Psoas muscle (tissue), 8 donors: ENCODE results near the gene PLEKHA1. TPM values are rescaled to one million over a fixed set of nuclear protein-coding genes. Genes with fewer than 3 reads are reported as not detected.

Source experiments
- ATAC-seq, 4 donors: fragments of 200-7000 bp; cut with Tn5 transposase; one replicate each; pipeline ENCODE4 v1.9.1; 2020; ENCODE audit warnings: moderate library complexity in 3 of 4, mild to moderate bottlenecking in 2 of 4
- DNase-seq, 2 donors: peaks; one replicate each; pipeline ENCODE4 v3.0.0-alpha.2; 2020
- H3K27ac ChIP-seq: fragments of 200-600 bp; one replicate; pipeline ENCODE4 v1.8.0; 2022
- H3K27me3 ChIP-seq, 3 donors: fragments of 200-600 bp in 1 of 3; one replicate each; pipeline versions ENCODE4 v1.6.1 to v1.8.0; 2013 to 2022; ENCODE audit warnings: low read length in 2 of 3, mild to moderate bottlenecking in 2 of 3, moderate library complexity in 1 of 3; ENCODE audit not compliant: insufficient read depth in 3 of 3
- H3K36me3 ChIP-seq, 2 donors: fragments of 200-600 bp in 1 of 2; one replicate each; pipeline versions ENCODE4 v1.6.1 to v1.8.0; 2013 to 2022; ENCODE audit warnings: low read depth in 1 of 2, mild to moderate bottlenecking in 1 of 2, moderate library complexity in 1 of 2; ENCODE audit not compliant: insufficient read depth in 1 of 2
- H3K4me1 ChIP-seq: fragments of 200-600 bp; one replicate; pipeline ENCODE4 v1.8.0; 2022
- H3K4me3 ChIP-seq: fragments of 200-600 bp; one replicate; pipeline ENCODE4 v1.8.0; 2022; ENCODE audit warnings: mild to moderate bottlenecking
- H3K9me3 ChIP-seq: fragments of 200-600 bp; one replicate; pipeline ENCODE4 v1.8.0; 2022
- CTCF ChIP-seq: fragments of 200-600 bp; IDR thresholded peaks from one replicate; pipeline ENCODE4 v1.8.0; 2022; ENCODE audit warnings: antibody characterized with exemption
- WGBS, 3 donors: extraction: QIAGEN DNeasy Blood & Tissue Kit; methylation state at CpG; one replicate each; pipeline versions ENCODE4 v1.1.6 to v1.1.7; 2013; 5-methylcytosine and 5-hydroxymethylcytosine counted together
- intact Hi-C, 2 donors: fragments of 100-400 bp; cut with DNase I; formaldehyde crosslinking; loops; one replicate each; pipeline versions ENCODE4 v1.11.0 to v1.14.2; 2022
- polyA plus RNA-seq, 3 donors: library from polyadenylated mRNA; stranded (reverse); fragments of 200-250 nt; gene quantifications; one replicate each; pipeline ENCODE4 v1.2.3, GENCODE V29; 2013
- total RNA-seq, 4 donors: library from RNA; stranded (reverse); fragmentation: NEBNext Ultra II Directional in 2 of 4; extraction: Animal tissue kit (Norgen Biotek cat#: 25700) in 2 of 4; gene quantifications; one replicate each; pipeline versions ENCODE4 v1.2.1 to v1.2.4, GENCODE V29; 2021 to 2023
- donor health status: healthy with polysubstance abuse.
- donor health status: DM: no; HTN: no; CAD: no; lungs with moderate emphysema.
- donor health status: Bipolar disorder and iron deficiency.
- donor health status: healthy.
- donor health status: DM: yes; HTN: yes; CAD: no.
- donor health status: DM: no; HTN: no; CAD: no.
- donor health status: DM: no; HTN: no; CAD: no.
- donor health status: DM: yes; HTN: yes; CAD: no.

Gene PLEKHA1
- total and polyA plus RNA-seq, 7 donors: 29.5 to 75.3 (median 53.1) TPM

DNA sequence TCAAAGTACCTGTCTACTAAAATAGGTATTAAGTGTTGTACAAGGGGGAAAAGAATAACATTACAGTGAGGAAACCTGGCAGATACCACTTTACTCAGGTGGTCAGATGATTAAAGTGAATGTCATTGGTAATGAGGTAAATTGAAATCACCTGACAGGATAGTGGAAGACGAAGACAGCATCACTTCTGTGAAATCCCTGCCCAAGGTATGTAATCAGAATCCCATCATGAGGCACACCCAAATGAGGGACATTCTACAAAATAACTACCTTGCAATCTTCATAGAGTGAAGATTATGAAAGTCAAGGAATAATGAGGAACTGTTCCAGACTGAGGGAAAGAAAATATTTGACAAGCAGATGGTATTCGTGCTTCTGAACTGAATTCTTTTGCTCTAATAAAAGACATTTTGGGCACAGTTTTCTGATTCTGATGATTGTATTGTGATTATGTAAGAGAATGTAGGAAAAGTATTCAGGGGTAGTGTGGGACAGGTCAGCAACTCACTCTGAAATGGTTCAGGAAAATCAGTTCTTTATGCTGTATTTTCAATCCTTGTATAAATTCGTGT is 46.6 kb downstream of the PLEKHA1 start:
- 73 to 86% (median 83%) methylated on average over 3 of the region's 3 CpGs for WGBS, 3 donors

DNA sequence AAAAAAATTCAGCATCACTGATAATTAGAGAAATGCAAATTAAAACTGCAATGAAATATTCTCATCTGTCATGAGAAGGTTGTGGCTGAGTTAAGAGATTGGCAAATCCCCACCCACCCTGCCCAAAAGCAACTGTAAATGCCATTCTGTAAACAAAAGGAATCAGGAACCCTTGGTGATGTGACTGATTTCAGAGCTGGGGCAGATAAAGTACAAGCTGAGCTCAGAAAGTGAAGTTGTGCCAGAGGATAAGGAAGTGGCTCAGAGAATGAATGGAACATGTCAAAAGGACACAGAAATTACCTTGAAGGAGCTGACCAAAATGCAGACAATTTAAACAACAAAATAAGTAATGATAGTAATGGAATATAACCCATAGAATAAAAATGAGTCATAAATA is 47.2 kb downstream of the PLEKHA1 start:
- peaks cover 0 to 96% of the 10 kb centered on the region in 2 donors for H3K36me3 ChIP-seq
- H3K27me3 ChIP-seq: no peaks in the 10 kb centered on the region
- TF ChIP-seq CTCF: no peak
- intact Hi-C loops: no loop called here
- H3K4me1 ChIP-seq: no peaks in the 10 kb centered on the region
- no peak overlapping the region for H3K4me3 ChIP-seq
- ATAC-seq: no peak
- H3K27ac ChIP-seq: no peak overlapping the region
- DNase-seq: no peak
- H3K9me3 ChIP-seq: no peaks in the 10 kb centered on the region

More for the DNA sequence above, 46.6 kb downstream of the PLEKHA1 start:
- DNase-seq (no peak), ATAC-seq (no peak)
- intact Hi-C loops: no loop called here
- no peaks in the 10 kb centered on the region for H3K4me1 ChIP-seq
- peaks cover 1 to 96% of the 10 kb centered on the region in 2 donors for H3K36me3 ChIP-seq
- no peak for TF ChIP-seq CTCF
- no peak overlapping the region for H3K4me3 ChIP-seq
- H3K9me3 ChIP-seq: no peaks in the 10 kb centered on the region
- no peaks in the 10 kb centered on the region for H3K27me3 ChIP-seq
- no peak overlapping the region for H3K27ac ChIP-seq

- H3K36me3 ChIP-seq: peaks cover 0 to 96% of the 10 kb centered on the region in 2 donors
- intact Hi-C loops: no loop called here
- H3K27ac ChIP-seq: no peak overlapping the region
- no peak for TF ChIP-seq CTCF
- DNase-seq (no peak), ATAC-seq (no peak)
- H3K27me3 ChIP-seq: no peaks in the 10 kb centered on the region
- no peaks in the 10 kb centered on the region for H3K9me3 ChIP-seq
- no peaks in the 10 kb centered on the region for H3K4me1 ChIP-seq
- 87 to 90% (median 88%) methylated on average over 5 of the region's 5 CpGs for WGBS, 3 donors
- no peak overlapping the region for H3K4me3 ChIP-seq
Observed at GRCh38 chr10:122422266-122422989, 47.9 kb downstream of the PLEKHA1 start.

DNA sequence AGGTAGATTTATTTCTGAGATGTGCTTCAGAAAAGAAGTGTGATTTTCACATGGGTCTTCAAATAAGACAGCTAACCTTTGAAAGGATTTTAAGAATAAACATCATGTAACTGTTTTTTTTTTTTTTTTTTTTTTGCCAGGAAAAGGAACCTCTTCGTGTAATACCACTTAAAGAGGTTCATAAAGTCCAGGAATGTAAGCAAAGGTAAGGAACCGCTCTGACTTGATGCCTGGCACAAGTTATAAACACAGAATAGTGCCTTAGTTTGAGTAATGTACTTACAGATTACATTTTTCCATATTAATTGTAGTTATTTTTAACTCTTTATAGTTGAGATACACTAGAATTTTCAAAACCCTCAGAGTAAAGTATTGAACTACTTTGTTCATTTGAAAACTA is 49.6 kb downstream of the PLEKHA1 start:
- no peak for TF ChIP-seq CTCF
- Histone ChIP-seq H3K36me3 (peaks cover 0 to 94% of the 10 kb centered on the region in 2 donors), H3K27ac (no peak overlapping the region)

More for the DNA sequence above, 49.6 kb downstream of the PLEKHA1 start:
- no peak for DNase-seq
- Histone ChIP-seq H3K4me1 (no peaks in the 10 kb centered on the region), H3K9me3 (no peaks in the 10 kb centered on the region), H3K4me3 (no peak overlapping the region), H3K27me3 (no peaks in the 10 kb centered on the region)
- intact Hi-C loops: no loop called here
- WGBS, 3 donors: 94 to 98% (median 96%) methylated on average over 2 of the region's 2 CpGs
- no peak for ATAC-seq
